Endothelial cell of umbilical vein (primary cell): Measurements from ENCODE around the gene NEAT1.

Experiments
- CTCF ChIP-seq, 2 donors: IDR thresholded peaks; 1 replicate in 1 of 2; 2 replicates in 1 of 2; pipeline ENCODE4 v1.5.1; 2011; ENCODE audit warnings: low read length in 2 of 2, mild to moderate bottlenecking in 2 of 2, moderate library complexity in 2 of 2, control low read depth in 1 of 2, inconsistent platforms in 1 of 2, low read depth in 1 of 2; ENCODE audit not compliant: insufficient read depth in 1 of 2; ENCODE audit errors: extremely low read depth in 1 of 2
- EZH2 ChIP-seq: IDR thresholded peaks from 2 replicates; pipeline ENCODE4 v1.6.1; 2012; ENCODE audit warnings: borderline replicate concordance, low read depth, mild to moderate bottlenecking, moderate library complexity, low read length, inconsistent platforms; ENCODE audit not compliant: severe bottlenecking
- FOS ChIP-seq: IDR thresholded peaks from 2 replicates; pipeline ENCODE4 v1.6.1; 2011; ENCODE audit warnings: mild to moderate bottlenecking, low read length, moderate library complexity, borderline replicate concordance; ENCODE audit not compliant: insufficient read depth
- GATA2 ChIP-seq: IDR thresholded peaks from 2 replicates; pipeline ENCODE4 v1.7.0; 2011; ENCODE audit warnings: low read depth, mild to moderate bottlenecking, moderate library complexity, mixed read lengths, low read length; ENCODE audit not compliant: insufficient read length, insufficient read depth
- JUN ChIP-seq: IDR thresholded peaks from 2 replicates; pipeline ENCODE4 v1.6.1; 2011; ENCODE audit warnings: borderline replicate concordance, low read depth; ENCODE audit not compliant: insufficient read length, insufficient read depth
- MAX ChIP-seq: IDR thresholded peaks from 2 replicates; pipeline ENCODE4 v1.6.1; 2011; ENCODE audit not compliant: insufficient read depth, insufficient read length
- MYC ChIP-seq: IDR thresholded peaks from one replicate; pipeline ENCODE4 v1.6.1; 2011; ENCODE audit warnings: mild to moderate bottlenecking, low read depth, low read length
- POLR2A ChIP-seq: IDR thresholded peaks from 2 replicates; pipeline ENCODE4 v1.6.1; 2012; ENCODE audit warnings: low read depth, mild to moderate bottlenecking, control low read depth, low read length
- POLR2AphosphoS5 ChIP-seq: IDR thresholded peaks from 2 replicates; pipeline ENCODE4 v1.6.1; 2012; ENCODE audit warnings: low read depth, mild to moderate bottlenecking, control low read depth, low read length, moderate library complexity; ENCODE audit not compliant: insufficient read depth

- TF ChIP-seq CTCF (IDR thresholded peaks at IDR 0.05; ENCODE audit: extremely low read depth in 1 of 2, insufficient read depth in 1 of 2, low read depth in 1 of 2, low read length in 2 of 2) = no peak
- TF ChIP-seq JUN = no peak
- TF ChIP-seq POLR2A = no peak
- no peak for TF ChIP-seq EZH2
- no peak for TF ChIP-seq POLR2AphosphoS5
- TF ChIP-seq FOS = no peak
- no peak for TF ChIP-seq MAX
- TF ChIP-seq GATA2 = no peak
- TF ChIP-seq MYC = no peak
Measured at GRCh38 chr11:65418431-65418680, 4.2 kb upstream of the NEAT1 start.
